ENCODE measurements around the gene ATAD2B.
"Not testable (repeated sequence)": the region's sequence is repeated elsewhere in the genome, so short reads cannot be mapped to it uniquely, and the experiment has no call there.

ATAD2B gene

DNA sequence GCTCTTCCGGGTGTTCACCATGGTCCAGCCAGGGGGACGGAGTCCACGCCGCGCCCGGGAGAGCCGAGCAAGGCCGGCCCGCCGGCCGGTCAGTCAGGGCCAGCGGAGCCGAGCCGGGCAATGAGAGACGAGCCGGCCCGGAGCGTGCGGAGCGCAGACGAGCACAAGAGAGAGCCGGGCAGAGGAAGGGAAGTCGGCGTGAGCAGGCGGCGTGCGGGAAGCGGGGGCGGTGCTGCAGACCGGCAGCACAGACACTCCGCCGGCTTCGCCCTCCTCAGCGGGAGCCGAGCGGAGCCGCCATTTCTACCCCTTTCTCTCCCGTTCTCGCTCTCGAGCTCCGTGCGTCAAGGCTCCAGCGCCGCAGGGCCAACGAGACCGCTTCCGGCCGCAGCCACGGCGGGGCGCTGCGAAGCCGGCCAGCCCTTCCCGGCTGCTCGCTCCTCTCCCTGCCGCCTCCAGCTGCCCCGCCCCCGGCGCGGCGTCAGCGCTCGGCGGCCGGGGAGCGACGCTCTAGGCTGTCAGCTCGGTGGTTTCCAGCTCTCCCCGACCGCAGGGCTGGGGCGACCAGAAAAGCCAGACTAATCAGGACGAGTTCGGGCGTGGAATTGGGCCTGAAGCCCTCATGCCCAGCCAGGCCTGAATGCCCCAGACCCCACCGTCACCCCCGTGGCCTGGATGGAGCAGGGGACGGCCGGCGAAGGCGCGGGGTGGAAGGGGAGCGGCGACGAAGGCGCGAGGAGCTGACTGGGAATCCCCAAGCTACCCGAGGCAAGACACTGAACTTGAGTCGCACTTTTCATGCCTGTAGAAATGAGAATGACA is at the start of gene ATAD2B:
TSS of gene ATAD2B (minus strand) at position 374 of the 822 bp plus-strand sequence. CDS start at position 21, 353 bp downstream.
- TF ChIP-seq, protein P1, sequence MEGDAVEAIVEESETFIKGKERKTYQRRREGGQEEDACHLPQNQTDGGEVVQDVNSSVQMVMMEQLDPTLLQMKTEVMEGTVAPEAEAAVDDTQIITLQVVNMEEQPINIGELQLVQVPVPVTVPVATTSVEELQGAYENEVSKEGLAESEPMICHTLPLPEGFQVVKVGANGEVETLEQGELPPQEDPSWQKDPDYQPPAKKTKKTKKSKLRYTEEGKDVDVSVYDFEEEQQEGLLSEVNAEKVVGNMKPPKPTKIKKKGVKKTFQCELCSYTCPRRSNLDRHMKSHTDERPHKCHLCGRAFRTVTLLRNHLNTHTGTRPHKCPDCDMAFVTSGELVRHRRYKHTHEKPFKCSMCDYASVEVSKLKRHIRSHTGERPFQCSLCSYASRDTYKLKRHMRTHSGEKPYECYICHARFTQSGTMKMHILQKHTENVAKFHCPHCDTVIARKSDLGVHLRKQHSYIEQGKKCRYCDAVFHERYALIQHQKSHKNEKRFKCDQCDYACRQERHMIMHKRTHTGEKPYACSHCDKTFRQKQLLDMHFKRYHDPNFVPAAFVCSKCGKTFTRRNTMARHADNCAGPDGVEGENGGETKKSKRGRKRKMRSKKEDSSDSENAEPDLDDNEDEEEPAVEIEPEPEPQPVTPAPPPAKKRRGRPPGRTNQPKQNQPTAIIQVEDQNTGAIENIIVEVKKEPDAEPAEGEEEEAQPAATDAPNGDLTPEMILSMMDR (IDR thresholded peaks at IDR 0.05; ENCODE audit: low read depth, low read length): peak; percentile 64
- peak; percentile 92 for DNase-seq (ENCODE audit: extremely low read depth, low read depth)

DNA sequence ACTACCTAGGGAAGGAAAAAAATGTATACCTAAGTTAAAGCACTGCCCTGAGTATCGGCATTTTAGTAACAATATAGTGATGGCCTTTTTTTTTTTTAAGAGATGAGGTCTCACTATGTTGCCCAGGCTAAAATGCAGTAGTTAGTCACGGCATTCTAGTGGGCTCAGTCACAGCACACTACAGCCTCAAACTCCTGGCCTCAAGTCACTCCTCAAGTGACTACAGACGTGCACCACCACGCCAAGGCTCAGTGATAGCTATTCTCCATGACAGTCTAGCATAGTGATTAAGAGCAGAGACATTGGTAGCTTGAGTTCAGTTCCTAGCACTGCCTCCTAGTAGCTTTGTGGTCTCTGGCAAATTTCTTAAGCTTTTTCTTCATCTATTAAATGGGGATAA is 40.9 kb upstream of the ATAD2B start:
- DNase-seq (ENCODE audit: extremely low read depth, low read depth): no peak
- TF ChIP-seq, protein P1 (IDR thresholded peaks at IDR 0.05; ENCODE audit: low read depth, low read length): no peak

DNA sequence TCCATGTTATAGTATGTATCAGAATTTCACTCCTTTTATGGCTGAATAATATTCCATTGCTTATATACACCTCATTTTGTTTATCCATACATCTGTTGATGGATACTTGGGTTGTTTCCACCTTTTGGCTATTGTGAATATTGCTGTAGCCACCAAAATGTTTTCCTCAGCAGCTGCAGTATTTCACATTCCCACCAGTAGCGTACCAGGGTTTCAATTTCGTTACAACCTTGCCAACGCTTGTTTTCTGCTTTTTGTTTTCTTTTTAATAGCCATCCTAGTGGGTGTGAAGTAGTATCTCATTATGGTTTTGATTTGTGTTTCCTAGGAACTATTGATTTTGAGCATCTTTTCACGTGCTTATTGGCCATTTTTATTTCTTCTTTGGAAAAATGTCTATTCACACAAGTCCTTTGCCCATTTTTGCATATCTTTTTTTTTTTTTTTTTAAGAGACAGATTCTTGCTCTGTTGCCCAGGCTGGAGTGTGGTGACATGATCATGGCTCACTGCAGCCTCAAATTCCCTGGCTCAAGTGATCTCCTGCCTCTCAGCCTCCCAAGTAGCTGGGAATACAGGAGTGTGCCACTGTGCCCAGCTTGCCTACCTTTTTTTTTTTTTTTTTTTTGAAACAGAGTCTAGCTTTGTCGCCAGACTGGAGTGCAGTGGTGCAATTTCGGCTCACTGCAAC is 27.5 kb upstream of the ATAD2B start:
- DNase-seq (ENCODE audit: extremely low read depth, low read depth): no peak
- TF ChIP-seq, protein P1 (IDR thresholded peaks at IDR 0.05; ENCODE audit: low read depth, low read length): peak; percentile 22

DNA sequence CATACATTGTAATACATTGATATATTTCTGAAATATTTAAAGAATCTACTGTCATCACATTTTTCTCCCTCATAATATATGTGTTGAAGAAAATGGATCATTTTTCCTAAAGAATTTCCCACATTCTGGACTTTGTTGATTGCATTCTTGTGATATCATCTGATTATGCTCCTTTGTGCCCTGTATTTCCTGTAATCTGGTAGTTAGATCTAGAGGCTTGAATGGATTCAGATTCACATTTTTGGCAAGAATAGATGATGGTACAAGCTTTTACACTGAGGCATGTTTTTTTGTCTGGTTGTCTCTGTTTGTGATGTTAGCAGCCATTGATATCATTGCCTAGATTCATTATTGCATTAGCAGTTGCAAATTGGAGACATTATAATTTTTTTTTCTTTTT is 26.7 kb upstream of the ATAD2B start:
- DNase-seq (ENCODE audit: extremely low read depth, low read depth): no peak
- TF ChIP-seq, protein P1 (IDR thresholded peaks at IDR 0.05; ENCODE audit: low read depth, low read length): no peak

DNA sequence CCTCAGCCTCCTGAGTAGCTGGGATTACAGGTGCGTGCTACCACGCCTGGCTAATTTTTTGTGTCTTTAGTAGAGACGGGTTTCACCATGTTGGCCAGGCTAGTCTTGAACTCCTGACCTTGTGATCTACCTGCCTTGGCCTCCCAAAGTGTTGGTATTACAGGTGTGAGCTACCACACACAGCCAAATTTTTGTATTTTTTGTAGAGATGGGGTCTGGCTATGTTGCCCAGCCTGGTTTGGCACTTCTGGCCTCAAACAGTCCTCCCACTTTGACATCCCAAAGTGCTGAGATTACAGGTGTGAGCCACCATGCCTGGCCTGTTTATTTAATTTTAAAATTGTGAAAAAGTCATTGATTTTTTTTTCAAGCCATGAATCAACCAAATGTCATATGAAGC is 25.6 kb upstream of the ATAD2B start:
- DNase-seq (ENCODE audit: extremely low read depth, low read depth): not testable (repeated sequence)

DNA sequence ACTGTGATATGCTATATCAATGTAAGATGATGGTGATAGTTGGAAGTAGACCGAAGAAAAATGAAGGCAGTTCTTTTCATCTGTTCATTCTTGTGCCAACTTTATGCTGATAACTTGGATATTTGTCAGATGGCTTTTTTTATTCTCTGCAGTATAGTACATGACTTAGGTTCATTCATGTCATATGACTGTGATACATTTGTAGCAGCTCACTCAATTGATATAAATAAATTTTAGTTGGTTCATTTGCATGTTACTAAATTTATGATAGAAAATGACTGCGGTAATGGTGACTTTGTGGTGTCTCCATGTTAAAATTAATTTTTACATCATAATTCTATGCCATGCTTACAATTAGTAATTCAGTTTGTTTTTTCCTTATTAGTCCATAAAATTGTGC is 20.4 kb upstream of the ATAD2B start:
- TF ChIP-seq, protein P1 (IDR thresholded peaks at IDR 0.05; ENCODE audit: low read depth, low read length): no peak
- no peak for DNase-seq (ENCODE audit: extremely low read depth, low read depth)

DNA sequence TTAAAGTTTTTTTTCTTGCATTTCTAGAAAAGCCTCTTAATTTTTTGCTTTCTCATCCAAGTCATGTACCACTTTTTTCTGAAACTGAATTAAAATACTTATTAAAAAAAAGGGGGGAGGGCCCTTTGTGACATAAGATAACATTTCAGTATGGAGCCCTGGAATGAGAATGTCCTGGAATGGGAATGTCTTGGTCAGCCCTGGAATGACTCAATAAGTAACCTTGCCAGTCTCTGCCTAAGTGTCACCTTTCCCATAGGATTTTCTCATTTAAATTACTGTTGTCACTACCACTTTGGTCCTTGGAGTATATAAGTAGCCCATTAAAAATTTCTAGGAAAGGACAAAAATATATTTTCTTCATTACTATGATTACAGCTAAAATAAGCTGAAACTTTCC is 18.1 kb upstream of the ATAD2B start:
- no peak for DNase-seq (ENCODE audit: extremely low read depth, low read depth)
- TF ChIP-seq, protein P1 (IDR thresholded peaks at IDR 0.05; ENCODE audit: low read depth, low read length): no peak
